ENCODE data around the gene ERMARD. TPM values are rescaled to one million over a fixed set of nuclear protein-coding genes. Genes with fewer than 3 reads are reported as not detected.

ERMARD gene
- total RNA-seq, result 9.4 and 11.3 TPM in 2 replicates

- peak; percentile 95 for DNase-seq (ENCODE audit: low read depth in 2 of 2)
Measured at GRCh38 chr6:169751242-169752073, at the start of gene ERMARD, which contains the start of gene DYNLT2. TSS of gene ERMARD (plus strand) at chr6:169751622. CDS start at chr6:169751658, 36 bp downstream. TSS of gene DYNLT2 (minus strand) at chr6:169751572. CDS start at chr6:169751458, 114 bp downstream.

GRCh38 chr6:169701954-169702839 lies 49.2 kb upstream of the ERMARD start, which contains the start of the genes C6orf120 and WDR27:
TSS of gene C6orf120 (plus strand) at chr6:169702126. CDS start at chr6:169702460, 334 bp downstream.
TSS of gene WDR27 (minus strand) at chr6:169702029. CDS start at chr6:169689005, 13,024 bp downstream.
- peak; percentile 98 for DNase-seq (ENCODE audit: low read depth in 2 of 2)

GRCh38 chr6:169702840-169703246 lies 48.6 kb upstream of the ERMARD start:
- DNase-seq (ENCODE audit: low read depth in 2 of 2), result no peak

GRCh38 chr6:169707772-169708171 lies 43.6 kb upstream of the ERMARD start:
- no peak for DNase-seq (ENCODE audit: low read depth in 2 of 2)

- no peak for DNase-seq (ENCODE audit: low read depth in 2 of 2)
Measured at GRCh38 chr6:169709293-169709692, 42.1 kb upstream of the ERMARD start.

GRCh38 chr6:169710009-169710408 lies 41.4 kb upstream of the ERMARD start:
- DNase-seq (ENCODE audit: low read depth in 2 of 2), result no peak

- DNase-seq (ENCODE audit: low read depth in 2 of 2), result no peak
Measured at GRCh38 chr6:169714178-169714577, 37.2 kb upstream of the ERMARD start.

- DNase-seq (ENCODE audit: low read depth in 2 of 2), result no peak
Measured at GRCh38 chr6:169714595-169714994, 36.8 kb upstream of the ERMARD start.

GRCh38 chr6:169719117-169719516 lies 32.3 kb upstream of the ERMARD start:
- peak in 1 of 2 donors; percentile 17 for DNase-seq (ENCODE audit: low read depth in 2 of 2)

GRCh38 chr6:169720207-169720855 lies 31.1 kb upstream of the ERMARD start:
- no peak for DNase-seq (ENCODE audit: low read depth in 2 of 2)

GRCh38 chr6:169722362-169723199 lies 28.8 kb upstream of the ERMARD start:
- DNase-seq (ENCODE audit: low read depth in 2 of 2), result peak; percentile 65 to 91

- peak; percentile 57 to 78 for DNase-seq (ENCODE audit: low read depth in 2 of 2)
Measured at GRCh38 chr6:169723200-169723909, 28.1 kb upstream of the ERMARD start.

GRCh38 chr6:169723991-169724493 lies 27.4 kb upstream of the ERMARD start:
- peak; percentile 32 to 49 for DNase-seq (ENCODE audit: low read depth in 2 of 2)

- peak; percentile 56 to 79 for DNase-seq (ENCODE audit: low read depth in 2 of 2)
Measured at GRCh38 chr6:169724494-169725124, 26.8 kb upstream of the ERMARD start, which contains the start of gene PHF10. TSS of gene PHF10 (minus strand) at chr6:169724500. CDS start at chr6:169723931, 569 bp downstream.

GRCh38 chr6:169725125-169726048 lies 26.0 kb upstream of the ERMARD start:
- peak; percentile 66 to 93 for DNase-seq (ENCODE audit: low read depth in 2 of 2)

GRCh38 chr6:169726049-169726400 lies 25.4 kb upstream of the ERMARD start:
- no peak for DNase-seq (ENCODE audit: low read depth in 2 of 2)

GRCh38 chr6:169726963-169727362 lies 24.5 kb upstream of the ERMARD start:
- no peak for DNase-seq (ENCODE audit: low read depth in 2 of 2)

- no peak for DNase-seq (ENCODE audit: low read depth in 2 of 2)
Measured at GRCh38 chr6:169729961-169730360, 21.5 kb upstream of the ERMARD start.

Data from lung microvascular endothelial cell (primary cell).